ENCODE measurements around the gene HABP4.

GRCh38 chr9:96499257-96499656 lies 49.3 kb downstream of the HABP4 start:
- TF ChIP-seq, protein P1, sequence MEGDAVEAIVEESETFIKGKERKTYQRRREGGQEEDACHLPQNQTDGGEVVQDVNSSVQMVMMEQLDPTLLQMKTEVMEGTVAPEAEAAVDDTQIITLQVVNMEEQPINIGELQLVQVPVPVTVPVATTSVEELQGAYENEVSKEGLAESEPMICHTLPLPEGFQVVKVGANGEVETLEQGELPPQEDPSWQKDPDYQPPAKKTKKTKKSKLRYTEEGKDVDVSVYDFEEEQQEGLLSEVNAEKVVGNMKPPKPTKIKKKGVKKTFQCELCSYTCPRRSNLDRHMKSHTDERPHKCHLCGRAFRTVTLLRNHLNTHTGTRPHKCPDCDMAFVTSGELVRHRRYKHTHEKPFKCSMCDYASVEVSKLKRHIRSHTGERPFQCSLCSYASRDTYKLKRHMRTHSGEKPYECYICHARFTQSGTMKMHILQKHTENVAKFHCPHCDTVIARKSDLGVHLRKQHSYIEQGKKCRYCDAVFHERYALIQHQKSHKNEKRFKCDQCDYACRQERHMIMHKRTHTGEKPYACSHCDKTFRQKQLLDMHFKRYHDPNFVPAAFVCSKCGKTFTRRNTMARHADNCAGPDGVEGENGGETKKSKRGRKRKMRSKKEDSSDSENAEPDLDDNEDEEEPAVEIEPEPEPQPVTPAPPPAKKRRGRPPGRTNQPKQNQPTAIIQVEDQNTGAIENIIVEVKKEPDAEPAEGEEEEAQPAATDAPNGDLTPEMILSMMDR (IDR thresholded peaks at IDR 0.05) = no peak
- no peak for TF ChIP-seq POLR2A (IDR thresholded peaks at IDR 0.05)
